Fibroblast of mammary gland (primary cell): Measurements from ENCODE around the gene TMEM131L.

Source experiments
- DNase-seq: peaks from one replicate; pipeline ENCODE4 v3.0.0-alpha.2; 2010; ENCODE audit warnings: low read depth
- H3K4me3 ChIP-seq: 2 replicates; pipeline ENCODE4 v1.5.1; 2011; ENCODE audit warnings: low read depth, mild to moderate bottlenecking, low read length, moderate library complexity; ENCODE audit not compliant: control insufficient read depth
- TF ChIP-seq, protein P1 (sequence below): conservative IDR thresholded peaks from 2 replicates; pipeline ENCODE4 v1.5.1; 2011; ENCODE audit warnings: low read depth, low read length, inconsistent platforms; ENCODE audit not compliant: control insufficient read depth, insufficient read depth

TMEM131L gene

DNA sequence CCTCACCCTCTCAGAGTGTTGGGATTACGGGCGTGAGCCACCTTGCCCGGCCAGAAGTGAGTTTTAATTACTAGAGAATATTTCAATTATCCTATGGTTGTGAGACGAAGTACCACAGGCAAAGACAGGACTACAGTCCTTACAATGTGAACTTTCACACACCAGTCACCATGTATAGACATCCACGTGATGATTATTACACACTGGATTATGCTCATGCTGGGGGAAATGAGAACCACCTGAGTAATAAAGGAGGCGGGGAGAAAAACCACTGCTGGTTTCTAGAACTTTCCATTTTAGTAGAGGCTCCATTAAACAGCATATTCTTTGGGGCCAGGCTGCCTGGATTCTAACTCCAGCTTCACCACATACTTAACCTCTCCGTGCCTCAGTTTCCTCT lies 175.4 kb downstream of the TMEM131L start:
- no peak overlapping the region for H3K4me3 ChIP-seq
- TF ChIP-seq, protein P1, sequence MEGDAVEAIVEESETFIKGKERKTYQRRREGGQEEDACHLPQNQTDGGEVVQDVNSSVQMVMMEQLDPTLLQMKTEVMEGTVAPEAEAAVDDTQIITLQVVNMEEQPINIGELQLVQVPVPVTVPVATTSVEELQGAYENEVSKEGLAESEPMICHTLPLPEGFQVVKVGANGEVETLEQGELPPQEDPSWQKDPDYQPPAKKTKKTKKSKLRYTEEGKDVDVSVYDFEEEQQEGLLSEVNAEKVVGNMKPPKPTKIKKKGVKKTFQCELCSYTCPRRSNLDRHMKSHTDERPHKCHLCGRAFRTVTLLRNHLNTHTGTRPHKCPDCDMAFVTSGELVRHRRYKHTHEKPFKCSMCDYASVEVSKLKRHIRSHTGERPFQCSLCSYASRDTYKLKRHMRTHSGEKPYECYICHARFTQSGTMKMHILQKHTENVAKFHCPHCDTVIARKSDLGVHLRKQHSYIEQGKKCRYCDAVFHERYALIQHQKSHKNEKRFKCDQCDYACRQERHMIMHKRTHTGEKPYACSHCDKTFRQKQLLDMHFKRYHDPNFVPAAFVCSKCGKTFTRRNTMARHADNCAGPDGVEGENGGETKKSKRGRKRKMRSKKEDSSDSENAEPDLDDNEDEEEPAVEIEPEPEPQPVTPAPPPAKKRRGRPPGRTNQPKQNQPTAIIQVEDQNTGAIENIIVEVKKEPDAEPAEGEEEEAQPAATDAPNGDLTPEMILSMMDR: no peak

GRCh38 chr4:153643406-153644383 lies 177.5 kb downstream of the TMEM131L start:
- TF ChIP-seq, protein P1: peak; percentile 51
- DNase-seq: peak; percentile 56
- H3K4me3 ChIP-seq: no peak overlapping the region

More for the DNA sequence above, 175.4 kb downstream of the TMEM131L start:
- DNase-seq: peak; percentile 27

GRCh38 chr4:153645183-153645582 lies 179.0 kb downstream of the TMEM131L start:
- peak; percentile 32 for DNase-seq
- TF ChIP-seq, protein P1: peak; percentile 47
- no peak overlapping the region for H3K4me3 ChIP-seq

DNA sequence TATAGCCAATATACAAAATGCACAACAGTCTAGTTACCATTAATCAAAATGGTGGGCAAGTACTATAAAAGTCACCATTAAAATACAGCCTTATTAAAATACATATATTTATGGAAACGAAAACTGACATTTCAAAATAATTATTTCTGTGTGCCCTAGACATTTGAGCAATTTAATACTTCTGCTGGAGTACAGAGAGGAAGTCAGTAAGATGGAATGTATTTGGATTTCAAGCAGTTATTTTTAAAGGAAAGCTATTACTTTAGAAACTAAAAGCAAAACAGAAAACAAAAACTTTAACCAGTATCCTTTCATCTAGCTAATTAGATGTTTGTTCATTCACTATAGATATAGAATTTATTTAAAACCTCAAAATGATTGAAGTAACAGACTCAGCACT lies 180.1 kb downstream of the TMEM131L start:
- H3K4me3 ChIP-seq: no peak overlapping the region
- DNase-seq: no peak
- TF ChIP-seq, protein P1: no peak

DNA sequence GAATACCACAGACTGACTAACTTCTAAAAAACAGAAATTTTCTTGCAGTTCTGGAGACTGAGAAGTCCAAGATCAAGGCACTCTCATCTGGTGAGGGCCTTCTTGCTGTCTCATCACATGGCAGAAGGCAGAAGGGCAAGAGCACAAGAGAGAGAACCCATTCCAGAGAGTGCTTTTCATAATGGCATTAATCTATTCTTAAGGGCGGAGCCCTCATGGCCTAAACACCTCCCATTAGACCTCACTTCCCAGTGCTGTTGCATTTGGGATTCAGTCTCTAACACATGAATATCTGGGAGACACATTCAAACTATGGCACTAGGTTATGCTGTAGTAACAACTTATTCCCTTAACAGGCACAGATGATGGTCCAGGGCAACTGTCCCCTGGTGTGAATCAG lies 180.8 kb downstream of the TMEM131L start:
- no peak overlapping the region for H3K4me3 ChIP-seq
- DNase-seq: no peak
- TF ChIP-seq, protein P1: no peak

GRCh38 chr4:153647975-153648374 lies 181.8 kb downstream of the TMEM131L start:
- DNase-seq: no peak
- no peak overlapping the region for H3K4me3 ChIP-seq
- TF ChIP-seq, protein P1: no peak

GRCh38 chr4:153649572-153649991 lies 183.4 kb downstream of the TMEM131L start:
- DNase-seq: peak; percentile 59
- H3K4me3 ChIP-seq: no peak overlapping the region
- TF ChIP-seq, protein P1: peak; percentile 42
